Mesendoderm (in vitro differentiated cells): ENCODE data around the gene VSTM2A. TPM values are rescaled to one million over a fixed set of nuclear protein-coding genes. Genes with fewer than 3 reads are reported as not detected.

Experiments used
- small RNA-seq: library from polyadenylated mRNA; stranded (forward); fragments of <200 nt; extraction: miRNeasy Mini kit (QIAGEN cat#:217004); gene quantifications from one replicate; pipeline ENCODE3, GENCODE V24; 2013; ENCODE audit not compliant: insufficient read depth

Gene VSTM2A

Small RNA genes lying within 50 kb of the gene (small RNA-seq; reads per million reads assigned to genes)
- gene RNU6-1125P: not detected
